Loucy (cell line): ENCODE measurements around the gene PTPRN2.

Source experiments
- H2AFZ ChIP-seq: fragments of 200-600 bp; sonication (generic); 2 replicates; pipeline ENCODE4 v1.6.0; 2016; ENCODE audit warnings: antibody characterized with exemption, mild to moderate bottlenecking, low read length, moderate library complexity
- H3F3A ChIP-seq: fragments of 200-600 bp; 2 replicates; pipeline ENCODE4 v1.6.0; 2016; ENCODE audit warnings: antibody characterized with exemption, low read depth, mild to moderate bottlenecking
- H3K27me3 ChIP-seq: fragments of 200-600 bp; sonication (generic); 2 replicates; pipeline ENCODE4 v1.6.1; 2014; ENCODE audit warnings: low read length, mild to moderate bottlenecking; ENCODE audit not compliant: insufficient read depth, poor library complexity, severe bottlenecking
- H3K36me3 ChIP-seq: fragments of 200-600 bp; sonication (generic); 2 replicates; pipeline ENCODE4 v1.6.1; 2016; ENCODE audit warnings: low read length; ENCODE audit not compliant: insufficient read depth
- H3K4me1 ChIP-seq: fragments of 200-600 bp; sonication (generic); 2 replicates; pipeline ENCODE4 v1.5.1; 2014; ENCODE audit warnings: low read length, mild to moderate bottlenecking; ENCODE audit not compliant: insufficient read depth, poor library complexity, severe bottlenecking
- H3K4me2 ChIP-seq: fragments of 200-600 bp; sonication (generic); 2 replicates; pipeline ENCODE4 v1.6.0; 2014; ENCODE audit warnings: antibody characterized with exemption, low read length, low read depth, mild to moderate bottlenecking; ENCODE audit not compliant: poor library complexity, severe bottlenecking
- H3K4me3 ChIP-seq: fragments of 200-600 bp; sonication (generic); 2 replicates; pipeline ENCODE4 v1.5.1; 2014; ENCODE audit warnings: low read length, mild to moderate bottlenecking, mixed read lengths; ENCODE audit not compliant: poor library complexity, severe bottlenecking
- H3K79me2 ChIP-seq: fragments of 200-600 bp; sonication (generic); 2 replicates; pipeline ENCODE4 v1.6.1; 2014; ENCODE audit warnings: low read length; ENCODE audit not compliant: insufficient read depth
- H3K9ac ChIP-seq: fragments of 200-600 bp; sonication (generic); 2 replicates; pipeline ENCODE4 v1.6.0; 2014; ENCODE audit warnings: mild to moderate bottlenecking, low read depth, low read length, moderate library complexity; ENCODE audit not compliant: poor library complexity, severe bottlenecking
- H3K9me2 ChIP-seq: fragments of 200-600 bp; sonication (generic); replicated peaks from 2 replicates; pipeline ENCODE4 v1.6.1; 2016; ENCODE audit warnings: low read depth, low read length, mixed read lengths
- H3K9me3 ChIP-seq: fragments of 200-600 bp; sonication (generic); 2 replicates; pipeline ENCODE4 v1.6.1; 2014; ENCODE audit warnings: mild to moderate bottlenecking, antibody characterized with exemption, low read length, low read depth; ENCODE audit not compliant: insufficient read depth
- H4K20me1 ChIP-seq: fragments of 200-600 bp; sonication (generic); 2 replicates; pipeline ENCODE4 v1.6.0; 2014; ENCODE audit warnings: antibody characterized with exemption, low read length, mild to moderate bottlenecking; ENCODE audit not compliant: insufficient read depth, poor library complexity, severe bottlenecking
- EZH2phosphoT487 ChIP-seq: fragments of 200-600 bp; IDR thresholded peaks from 2 replicates; pipeline ENCODE4 v1.6.1; 2018; ENCODE audit warnings: antibody characterized with exemption, mild to moderate bottlenecking, moderate library complexity, borderline replicate concordance
- TF ChIP-seq, protein P1 (sequence below): fragments of 200-600 bp; sonication (generic); conservative IDR thresholded peaks from 2 replicates; pipeline ENCODE4 v1.5.1; 2014; ENCODE audit warnings: mild to moderate bottlenecking, antibody characterized with exemption, low read length

The PTPRN2 gene

DNA sequence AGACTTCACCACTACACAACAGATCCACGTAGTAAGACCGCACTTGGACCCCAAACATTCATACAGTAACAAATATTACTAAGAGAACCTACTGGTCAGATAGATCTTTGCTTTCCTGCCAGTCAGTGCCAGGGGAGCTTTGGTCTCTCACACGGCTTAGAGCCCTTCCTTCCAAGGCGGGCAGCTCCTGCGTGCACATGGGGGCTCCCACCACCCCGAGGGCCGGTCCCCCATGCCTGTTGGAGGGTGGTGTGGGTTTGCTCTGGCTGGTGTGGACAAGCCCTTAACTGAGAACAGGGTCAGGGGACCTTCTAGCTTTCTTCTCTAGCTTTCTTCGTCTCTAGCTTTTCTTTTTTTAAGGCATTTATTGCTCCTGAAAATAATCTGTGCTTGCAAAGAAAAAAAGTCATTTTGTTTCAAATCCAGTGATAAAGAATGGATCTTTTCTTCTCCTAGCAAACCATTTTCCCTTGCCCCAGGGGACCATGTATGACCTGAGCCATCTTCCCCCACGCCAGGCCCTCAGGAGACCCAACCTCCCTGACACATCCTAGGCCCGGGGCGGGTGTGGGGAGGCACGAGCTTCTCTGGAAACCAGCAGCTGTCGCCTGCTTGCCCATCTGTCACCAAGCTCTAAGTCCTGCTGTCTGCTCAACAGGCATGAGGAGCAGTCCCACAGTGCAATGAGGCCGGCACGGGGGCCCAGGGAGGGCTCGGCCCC, 591.1 kb downstream of the PTPRN2 start:
- no peak overlapping the region for H3K4me2 ChIP-seq
- H2AFZ ChIP-seq: no peak overlapping the region
- H3K27me3 ChIP-seq: no peaks in the 10 kb centered on the region
- no peak for TF ChIP-seq EZH2phosphoT487
- TF ChIP-seq, protein P1, sequence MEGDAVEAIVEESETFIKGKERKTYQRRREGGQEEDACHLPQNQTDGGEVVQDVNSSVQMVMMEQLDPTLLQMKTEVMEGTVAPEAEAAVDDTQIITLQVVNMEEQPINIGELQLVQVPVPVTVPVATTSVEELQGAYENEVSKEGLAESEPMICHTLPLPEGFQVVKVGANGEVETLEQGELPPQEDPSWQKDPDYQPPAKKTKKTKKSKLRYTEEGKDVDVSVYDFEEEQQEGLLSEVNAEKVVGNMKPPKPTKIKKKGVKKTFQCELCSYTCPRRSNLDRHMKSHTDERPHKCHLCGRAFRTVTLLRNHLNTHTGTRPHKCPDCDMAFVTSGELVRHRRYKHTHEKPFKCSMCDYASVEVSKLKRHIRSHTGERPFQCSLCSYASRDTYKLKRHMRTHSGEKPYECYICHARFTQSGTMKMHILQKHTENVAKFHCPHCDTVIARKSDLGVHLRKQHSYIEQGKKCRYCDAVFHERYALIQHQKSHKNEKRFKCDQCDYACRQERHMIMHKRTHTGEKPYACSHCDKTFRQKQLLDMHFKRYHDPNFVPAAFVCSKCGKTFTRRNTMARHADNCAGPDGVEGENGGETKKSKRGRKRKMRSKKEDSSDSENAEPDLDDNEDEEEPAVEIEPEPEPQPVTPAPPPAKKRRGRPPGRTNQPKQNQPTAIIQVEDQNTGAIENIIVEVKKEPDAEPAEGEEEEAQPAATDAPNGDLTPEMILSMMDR: no peak
- H3K9ac ChIP-seq: no peak overlapping the region
- no peak overlapping the region for H3K4me3 ChIP-seq
- no peaks in the 10 kb centered on the region for H3K4me1 ChIP-seq
- H3K9me2 ChIP-seq: no peaks in the 10 kb centered on the region
- no peaks in the 10 kb centered on the region for H3K36me3 ChIP-seq
- H4K20me1 ChIP-seq: no peaks in the 10 kb centered on the region
- H3K9me3 ChIP-seq: peaks cover 5% of the 10 kb centered on the region; the same call in 1 of the 2 replicates
- H3K79me2 ChIP-seq: no peaks in the 10 kb centered on the region
- H3F3A ChIP-seq: no peaks in the 10 kb centered on the region

DNA sequence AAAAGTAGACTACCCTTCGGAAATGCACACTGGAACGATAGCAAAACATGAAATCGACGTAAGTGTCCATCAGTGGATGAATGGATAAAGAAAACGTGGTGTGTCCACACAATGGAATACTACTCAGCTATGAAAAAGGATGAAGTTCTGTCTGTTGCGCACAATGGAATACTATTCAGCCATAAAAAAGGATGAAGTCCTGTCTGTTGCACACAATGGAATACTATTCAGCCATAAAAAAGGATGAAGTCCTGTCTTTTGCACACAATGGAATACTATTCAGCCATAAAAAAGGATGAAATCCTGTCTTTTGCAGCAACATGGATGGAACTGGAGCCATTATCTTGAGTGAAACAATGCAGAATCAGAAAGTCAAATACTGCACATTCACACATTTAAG, 591.8 kb downstream of the PTPRN2 start:
- peaks cover 5% of the 10 kb centered on the region; the same call in 1 of the 2 replicates for H3K9me3 ChIP-seq
- H3F3A ChIP-seq: no peaks in the 10 kb centered on the region
- H4K20me1 ChIP-seq: no peaks in the 10 kb centered on the region
- H3K9me2 ChIP-seq: no peaks in the 10 kb centered on the region
- no peak overlapping the region for H3K4me3 ChIP-seq
- no peaks in the 10 kb centered on the region for H3K27me3 ChIP-seq
- no peak for TF ChIP-seq EZH2phosphoT487
- TF ChIP-seq, protein P1: no peak
- no peak overlapping the region for H3K9ac ChIP-seq
- no peaks in the 10 kb centered on the region for H3K4me1 ChIP-seq
- H2AFZ ChIP-seq: no peak overlapping the region
- H3K4me2 ChIP-seq: no peak overlapping the region
- no peaks in the 10 kb centered on the region for H3K36me3 ChIP-seq
- no peaks in the 10 kb centered on the region for H3K79me2 ChIP-seq

DNA sequence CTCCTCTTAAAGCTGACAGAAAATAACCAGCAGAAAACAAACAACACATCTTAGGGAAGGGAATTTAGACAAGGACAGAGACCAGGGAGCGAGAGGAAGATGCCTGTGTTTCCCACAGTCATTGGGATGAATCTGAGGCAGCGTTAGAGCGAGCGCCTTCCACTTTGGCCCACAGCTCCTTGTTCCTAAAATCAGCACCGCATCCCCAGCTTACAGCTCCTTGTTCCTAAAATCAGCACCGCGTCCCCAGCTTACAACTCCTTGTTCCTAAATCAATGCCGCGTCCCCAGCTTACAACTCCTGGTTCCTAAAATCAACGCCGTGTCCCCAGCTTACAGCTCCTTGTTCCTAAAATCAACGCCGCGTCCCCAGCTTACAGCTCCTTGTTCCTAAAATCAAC, 593.3 kb downstream of the PTPRN2 start:
- Histone ChIP-seq H2AFZ (no peak overlapping the region), H3K9me2 (no peaks in the 10 kb centered on the region), H3K4me2 (no peak overlapping the region), H3K4me1 (no peaks in the 10 kb centered on the region), H3K79me2 (no peaks in the 10 kb centered on the region), H3K36me3 (no peaks in the 10 kb centered on the region), H3K4me3 (no peak overlapping the region), H3K9ac (no peak overlapping the region), H4K20me1 (no peaks in the 10 kb centered on the region), H3K9me3 (peaks cover 5% of the 10 kb centered on the region; the same call in 1 of the 2 replicates), H3K27me3 (no peaks in the 10 kb centered on the region), H3F3A (no peaks in the 10 kb centered on the region)
- TF ChIP-seq, protein P1: no peak
